ENCODE results near the gene ZBTB38.

Gene ZBTB38

GRCh38 chr3:141337523-141337854 lies 30.8 kb upstream of the ZBTB38 start:
- DNase-seq (ENCODE audit: low spot score): no peak

- DNase-seq (ENCODE audit: low spot score): no peak
These were observed 30.3 kb upstream of the ZBTB38 start for GRCh38 chr3:141337991-141338390.

GRCh38 chr3:141338881-141339280 lies 29.4 kb upstream of the ZBTB38 start:
- DNase-seq (ENCODE audit: low spot score): no peak

- no peak for DNase-seq (ENCODE audit: low spot score)
These were observed 26.8 kb upstream of the ZBTB38 start for GRCh38 chr3:141341536-141341935.

GRCh38 chr3:141342386-141342785 lies 25.9 kb upstream of the ZBTB38 start:
- DNase-seq (ENCODE audit: low spot score): no peak

GRCh38 chr3:141343077-141343476 lies 25.2 kb upstream of the ZBTB38 start:
- DNase-seq (ENCODE audit: low spot score): no peak

- DNase-seq (ENCODE audit: low spot score): no peak
These were observed 24.4 kb upstream of the ZBTB38 start for GRCh38 chr3:141343865-141344271.

- no peak for DNase-seq (ENCODE audit: low spot score)
These were observed 22.8 kb upstream of the ZBTB38 start for GRCh38 chr3:141345528-141345927.

GRCh38 chr3:141346007-141346406 lies 22.3 kb upstream of the ZBTB38 start:
- no peak for DNase-seq (ENCODE audit: low spot score)

- no peak for DNase-seq (ENCODE audit: low spot score)
These were observed 21.9 kb upstream of the ZBTB38 start for GRCh38 chr3:141346418-141346817.

GRCh38 chr3:141346839-141347238 lies 21.5 kb upstream of the ZBTB38 start:
- peak; percentile 17 for DNase-seq (ENCODE audit: low spot score)

GRCh38 chr3:141348837-141349236 lies 19.5 kb upstream of the ZBTB38 start:
- no peak for DNase-seq (ENCODE audit: low spot score)

- no peak for DNase-seq (ENCODE audit: low spot score)
These were observed 18.6 kb upstream of the ZBTB38 start for GRCh38 chr3:141349711-141350110.

GRCh38 chr3:141350666-141351065 lies 17.6 kb upstream of the ZBTB38 start:
- DNase-seq (ENCODE audit: low spot score): no peak

GRCh38 chr3:141352262-141352984 lies 15.9 kb upstream of the ZBTB38 start:
- no peak for DNase-seq (ENCODE audit: low spot score)

GRCh38 chr3:141353652-141354495 lies 14.4 kb upstream of the ZBTB38 start:
- no peak for DNase-seq (ENCODE audit: low spot score)

- DNase-seq (ENCODE audit: low spot score): no peak
These were observed 13.8 kb upstream of the ZBTB38 start for GRCh38 chr3:141354517-141354916.

GRCh38 chr3:141355242-141355641 lies 13.1 kb upstream of the ZBTB38 start:
- DNase-seq (ENCODE audit: low spot score): no peak

- no peak for DNase-seq (ENCODE audit: low spot score)
These were observed 12.3 kb upstream of the ZBTB38 start for GRCh38 chr3:141356046-141356445.

- DNase-seq (ENCODE audit: low spot score): peak; percentile 72
These were observed 7.3 kb upstream of the ZBTB38 start for GRCh38 chr3:141360888-141361598.

GRCh38 chr3:141362736-141363135 lies 5.6 kb upstream of the ZBTB38 start:
- no peak for DNase-seq (ENCODE audit: low spot score)

GRCh38 chr3:141365201-141365600 lies 3.1 kb upstream of the ZBTB38 start:
- DNase-seq (ENCODE audit: low spot score): no peak

Measured in GM03348 (cell line).